ENCODE results near the gene SUPT16H. TPM values are rescaled to one million over a fixed set of nuclear protein-coding genes. Genes with fewer than 3 reads are reported as not detected.

SUPT16H gene
- total RNA-seq, 1 experiment from 2014 or later: 65.4 TPM

DNA sequence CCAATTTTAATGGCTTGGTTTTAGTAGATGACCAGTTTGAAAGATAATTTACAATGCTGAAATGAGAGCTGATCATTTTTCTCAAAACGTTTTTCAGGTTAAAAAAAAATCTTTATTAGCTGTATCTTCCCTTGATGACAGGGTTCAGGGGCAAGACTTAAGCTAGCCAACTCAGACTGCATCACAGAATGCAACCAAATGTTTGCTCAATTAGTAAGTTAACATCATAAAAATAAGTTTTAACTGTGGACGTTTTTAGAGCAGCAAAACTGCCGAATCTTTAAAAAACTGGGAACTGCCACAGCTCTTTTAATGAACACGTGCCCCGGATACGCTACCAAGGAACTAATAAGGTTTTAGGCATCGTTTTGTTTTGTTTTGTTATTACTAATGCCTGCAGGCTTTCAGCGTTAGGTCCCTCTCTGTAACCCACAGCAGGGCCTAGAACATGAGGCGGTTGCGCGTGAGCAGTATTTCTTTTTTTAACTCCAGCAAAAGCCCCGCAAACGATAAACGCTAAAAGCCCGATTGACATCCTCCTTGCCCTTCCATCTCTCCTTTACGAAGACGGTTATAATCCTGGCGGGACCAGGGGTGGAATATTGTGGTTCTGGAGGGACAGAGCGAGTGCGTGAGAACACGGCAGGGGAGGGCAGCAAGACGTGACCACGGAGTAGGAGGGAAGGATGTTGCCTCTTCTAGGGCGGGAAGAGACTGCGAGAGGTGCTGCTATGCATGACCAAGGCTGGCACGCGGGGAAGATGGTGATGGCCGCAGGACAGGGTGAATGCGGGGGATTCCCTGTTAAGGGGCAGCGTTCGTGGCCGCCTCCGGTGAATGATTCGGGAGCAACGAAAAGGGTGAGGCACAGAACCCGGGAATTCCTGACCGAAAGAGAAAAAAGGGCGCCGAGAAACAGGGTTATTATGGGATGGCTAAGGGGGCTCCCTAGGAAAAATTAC lies 652 bp downstream of the SUPT16H start:
- Histone ChIP-seq H3K79me2 (ENCODE audit: low read depth) (peaks cover 53% of the 10 kb centered on the region), H3K4me1 (replicated peaks; ENCODE audit: insufficient read depth) (peaks cover 7% of the 10 kb centered on the region; the same call in 1 of the 2 replicates), H3K4me2 (peak overlapping the region; percentile 91), H3K27me3 (ENCODE audit: insufficient read depth, low read depth) (no peaks in the 10 kb centered on the region), H3K36me3 (ENCODE audit: low read depth) (0 out of 2 replicates have a peak, but pooled peaks cover 4% of the 10 kb centered on the region), H3K9me3 (ENCODE audit: insufficient read depth, low read depth) (no peaks in the 10 kb centered on the region), H3K27ac (peak overlapping the region; percentile 73), H2AFZ (peak overlapping the region; percentile 77), H3K4me3 (peak overlapping the region; percentile 92), H3K9me2 (ENCODE audit: insufficient read depth) (no peaks in the 10 kb centered on the region), H3F3A (ENCODE audit: insufficient read depth, low read depth) (peaks cover 10% of the 10 kb centered on the region; the same call in 1 of the 2 replicates), H4K20me1 (ENCODE audit: insufficient read depth) (peaks cover 7% of the 10 kb centered on the region; the same call in 1 of the 2 replicates)
- peak in 1 of 2 experiments; percentile 20 for DNase-seq
- intact Hi-C loops (cut with micrococcal nuclease; ENCODE audit: unreplicated experiment): loop anchor here (2.0 to 10.0 kb wide), 2 partner anchors 74 to 118 kb away; partner anchors contain the start of gene HNRNPC
- BruUV-seq (replicated peaks): TSS peak; percentile 73
- TF ChIP-seq CTCF (conservative IDR thresholded peaks at IDR 0.05): no peak
- TF ChIP-seq EZH2 (IDR thresholded peaks at IDR 0.05; ENCODE audit: low read depth): no peak
- ChIA-PET POLR2A (ENCODE audit: unreplicated experiment) (interaction anchor here (0.6 to 0.8 kb wide), 2 partner anchors 50 to 312 kb away, joined by 3 to 24 read pairs; no protein-coding TSS in a partner anchor), CTCF (no interaction called here)

GRCh38 chr14:21382095-21382494 lies 1.7 kb downstream of the SUPT16H start:
- BruUV-seq (replicated peaks): no TSS peak
- Histone ChIP-seq H3K9me2 (ENCODE audit: insufficient read depth) (no peaks in the 10 kb centered on the region), H2AFZ (no peak overlapping the region), H3K9me3 (ENCODE audit: insufficient read depth, low read depth) (no peaks in the 10 kb centered on the region), H3K27ac (no peak overlapping the region), H3K27me3 (ENCODE audit: insufficient read depth, low read depth) (no peaks in the 10 kb centered on the region), H4K20me1 (ENCODE audit: insufficient read depth) (peaks cover 12% of the 10 kb centered on the region; the same call in 1 of the 2 replicates), H3F3A (ENCODE audit: insufficient read depth, low read depth) (peaks cover 10% of the 10 kb centered on the region; the same call in 1 of the 2 replicates), H3K36me3 (ENCODE audit: low read depth) (0 out of 2 replicates have a peak, but pooled peaks cover 4% of the 10 kb centered on the region), H3K4me1 (replicated peaks; ENCODE audit: insufficient read depth) (peaks cover 7% of the 10 kb centered on the region; the same call in 1 of the 2 replicates), H3K79me2 (ENCODE audit: low read depth) (peaks cover 59% of the 10 kb centered on the region), H3K4me2 (peak overlapping the region; percentile 91), H3K4me3 (peak overlapping the region; percentile 92; the same call in 1 of the 2 replicates)
- POLR2A ChIA-PET (ENCODE audit: unreplicated experiment): no interaction called here
- DNase-seq: no peak
- CTCF ChIA-PET: no interaction called here
- intact Hi-C loops (cut with micrococcal nuclease; ENCODE audit: unreplicated experiment): loop anchor here (2.0 to 10.0 kb wide), 2 partner anchors 73 to 117 kb away; partner anchors contain the start of gene HNRNPC
- TF ChIP-seq EZH2 (IDR thresholded peaks at IDR 0.05; ENCODE audit: low read depth) (no peak), CTCF (conservative IDR thresholded peaks at IDR 0.05) (no peak)

- Histone ChIP-seq H2AFZ (no peak overlapping the region), H3K27ac (no peak overlapping the region), H3K79me2 (ENCODE audit: low read depth) (peaks cover 71% of the 10 kb centered on the region), H3K36me3 (ENCODE audit: low read depth) (0 out of 2 replicates have a peak, but pooled peaks cover 4% of the 10 kb centered on the region), H3K9me2 (ENCODE audit: insufficient read depth) (no peaks in the 10 kb centered on the region), H3K27me3 (ENCODE audit: insufficient read depth, low read depth) (no peaks in the 10 kb centered on the region), H3F3A (ENCODE audit: insufficient read depth, low read depth) (peaks cover 2% of the 10 kb centered on the region; the same call in 1 of the 2 replicates), H3K4me3 (no peak overlapping the region), H3K9me3 (ENCODE audit: insufficient read depth, low read depth) (no peaks in the 10 kb centered on the region), H4K20me1 (ENCODE audit: insufficient read depth) (peaks cover 27% of the 10 kb centered on the region), H3K4me1 (replicated peaks; ENCODE audit: insufficient read depth) (peaks cover 7% of the 10 kb centered on the region; the same call in 1 of the 2 replicates), H3K4me2 (no peak overlapping the region)
- intact Hi-C loops (cut with micrococcal nuclease; ENCODE audit: unreplicated experiment): loop anchor here (10.0 kb wide), 1 partner anchor 135 kb away; no protein-coding TSS in a partner anchor
- no peak for DNase-seq
- TF ChIP-seq EZH2 (IDR thresholded peaks at IDR 0.05; ENCODE audit: low read depth): no peak
- TF ChIP-seq CTCF (conservative IDR thresholded peaks at IDR 0.05): no peak
- POLR2A ChIA-PET (ENCODE audit: unreplicated experiment): no interaction called here
- BruUV-seq (replicated peaks): no TSS peak
- CTCF ChIA-PET: no interaction called here
Measured at GRCh38 chr14:21379338-21379737, 4.5 kb downstream of the SUPT16H start.

Measured in PC-9 (cell line).